GM12878 (cell line): ENCODE results near the gene TDP2. TPM values are rescaled to one million over a fixed set of nuclear protein-coding genes. Genes with fewer than 3 reads are reported as not detected.

ENCODE experiments used
- ATAC-seq: fragments of 200-7000 bp; cut with Tn5 transposase; 3 replicates; pipeline ENCODE4 v1.9.1; 2020; ENCODE audit warnings: mild to moderate bottlenecking, moderate library complexity
- BruUV-seq: library from RNA; stranded (reverse); fragments of 400-500 nt; replicated peaks from 2 replicates; lab custom pipeline; 2021; lab: Mats Ljungman, UMichigan
- CTCF ChIA-PET: fragments of 300-600 bp; sonication (Branson Sonifier 250); formaldehyde crosslinking; extraction: SDS; loops from one replicate; lab custom pipeline; 2021; ENCODE audit warnings: inconsistent platforms; lab: Yijun Ruan, JAX
- POLR2A ChIA-PET: fragments of 350-600 bp; formaldehyde crosslinking; extraction: SDS; loops from one replicate; lab custom pipeline; 2021; ENCODE audit warnings: inconsistent platforms; lab: Charles Lee
- RAD21 ChIA-PET: fragments of 300-600 bp; sonication (Branson Sonifier 250); formaldehyde crosslinking; loops from one replicate; lab custom pipeline; 2023; ENCODE audit warnings: antibody characterized with exemption; ENCODE audit not compliant: unreplicated experiment; lab: Charles Lee
- SMC1A ChIA-PET: fragments of 300-600 bp; sonication (Branson Sonifier 250); formaldehyde crosslinking; loops from one replicate; lab custom pipeline; 2023; ENCODE audit not compliant: unreplicated experiment, uncharacterized antibody; lab: Charles Lee
- DNase-seq: peaks from one replicate; pipeline ENCODE4 v3.0.0-alpha.2; 2011; ENCODE audit warnings: low read depth, low spot score
- FAIRE-seq: peaks from 3 replicates; lab custom pipeline; 2011; peaks lifted over from hg19 to GRCh38; lab: Jason Lieb, UNC
- H2AFZ ChIP-seq: 2 replicates; pipeline ENCODE4 v1.6.0; 2011; ENCODE audit warnings: low read depth, low read length, control low read depth; ENCODE audit not compliant: control insufficient read depth
- H3K27ac ChIP-seq: 2 replicates; pipeline ENCODE4 v1.5.1; 2011; ENCODE audit warnings: control low read depth; ENCODE audit not compliant: control insufficient read depth, insufficient read depth
- H3K27me3 ChIP-seq, 2 experiments: replicated peaks in 1 of 2; 2 replicates each; pipeline versions ENCODE4 v1.6.0 to v1.6.1; 2011; ENCODE audit warnings: low read length in 1 of 2; ENCODE audit not compliant: control insufficient read depth in 2 of 2, insufficient read depth in 2 of 2
- H3K36me3 ChIP-seq, 2 experiments: 2 replicates each; pipeline ENCODE4 v1.5.1; 2011; ENCODE audit warnings: low read length in 1 of 2; ENCODE audit not compliant: control insufficient read depth in 2 of 2, insufficient read depth in 2 of 2
- H3K4me1 ChIP-seq: 2 replicates; pipeline ENCODE4 v1.6.1; 2011; ENCODE audit warnings: mild to moderate bottlenecking, low read length, moderate library complexity, mixed read lengths; ENCODE audit not compliant: control insufficient read depth, insufficient read depth
- H3K4me2 ChIP-seq: 2 replicates; pipeline ENCODE4 v1.6.0; 2011; ENCODE audit warnings: control low read depth; ENCODE audit not compliant: control insufficient read depth, insufficient read depth
- H3K4me3 ChIP-seq: fragments of 200-600 bp; sonication (generic); 2 replicates; pipeline ENCODE4 v1.5.1; 2016
- H3K79me2 ChIP-seq: 2 replicates; pipeline ENCODE4 v1.6.0; 2011; ENCODE audit warnings: low read length; ENCODE audit not compliant: control insufficient read depth, insufficient read depth
- H3K9ac ChIP-seq: 2 replicates; pipeline ENCODE4 v1.8.0; 2011; ENCODE audit warnings: low read length, control low read depth, mixed read lengths; ENCODE audit not compliant: control insufficient read depth, insufficient read depth
- H3K9me3 ChIP-seq: replicated peaks from 3 replicates; pipeline ENCODE4 v1.5.1; 2011; ENCODE audit warnings: mild to moderate bottlenecking, low read length; ENCODE audit not compliant: control insufficient read depth, insufficient read depth
- H4K20me1 ChIP-seq: 2 replicates; pipeline ENCODE4 v1.6.0; 2011; ENCODE audit not compliant: control insufficient read depth, insufficient read depth
- EP300 ChIP-seq, 2 experiments: fragments of 150-350 bp in 1 of 2; IDR thresholded peaks; 2 replicates each; pipeline ENCODE4 v1.6.1; 2011 to 2012; ENCODE audit warnings: low read depth in 2 of 2, low read length in 2 of 2, borderline replicate concordance in 1 of 2, improper control_type of control experiment in 1 of 2, inconsistent platforms in 1 of 2; ENCODE audit not compliant: control insufficient read depth in 1 of 2
- IRF4 ChIP-seq: IDR thresholded peaks from 2 replicates; pipeline ENCODE4 v1.6.1; 2011; ENCODE audit warnings: low read depth, low read length
- WRNIP1 ChIP-seq: IDR thresholded peaks from 2 replicates; pipeline ENCODE4 v1.6.1; 2011; ENCODE audit warnings: low read depth, low read length, improper control_type of control experiment, borderline replicate concordance
- WGBS: methylation state at CpG from one replicate; pipeline ENCODE4 v1.1.6; 2016; ENCODE audit warnings: low lambda C conversion rate; ENCODE audit not compliant: insufficient replicate concordance, insufficient coverage; ENCODE audit errors: missing lambda C conversion rate; 5-methylcytosine and 5-hydroxymethylcytosine counted together
- in situ Hi-C: fragments of 300-500 bp; cut with MboI; formaldehyde crosslinking; loops from 9 replicates; pipeline ENCODE4 v1.14.3; 2018; ENCODE audit warnings: mixed read lengths
- intact Hi-C: fragments of 100-400 bp; cut with micrococcal nuclease; formaldehyde crosslinking; loops from one replicate; pipeline ENCODE4 v1.14.2; 2022; ENCODE audit not compliant: unreplicated experiment
- polyA plus RNA-seq, 11 experiments: library from polyadenylated mRNA; depleted of rRNA in 4 of 11; unstranded in 6 of 11; stranded (reverse) in 5 of 11; fragments of >200 nt; fragmentation: Nextera tagmentation in 4 of 11; fragmentation: Illumina TruSeq in 1 of 11; extraction: Ambion mirVana in 4 of 11; extraction: Trizol in 1 of 11; gene quantifications; 1 replicate in 1 of 11; 2 replicates in 10 of 11; pipeline versions ENCODE4 v1.2.1 to v1.2.3, GENCODE V29; 2011 to 2016; ENCODE audit warnings: inconsistent platforms in 2 of 11, missing spikeins in 2 of 11, low read depth in 1 of 11
- total RNA-seq, 4 experiments: library from RNA; depleted of rRNA in 3 of 4; stranded (reverse); fragments of >200 nt in 3 of 4; fragmentation: Illumina TruSeq in 1 of 4; extraction: Trizol in 1 of 4; gene quantifications; 2 replicates each; pipeline versions ENCODE4 v1.2.1 to v1.2.3, GENCODE V29; 2013 to 2021

TDP2 gene
- total and polyA plus RNA-seq, 10 of the 15 experiments (the other 5 are each of a cell fraction or from before 2014, with no cell fraction given), result 24.4 to 53.3 (median 38.8) TPM

GRCh38 chr6:24666097-24666640 is 530 bp downstream of the TDP2 start:
- no peak for DNase-seq
- no peak for FAIRE-seq
- POLR2A ChIA-PET, result interaction anchor here (0.5 to 1.9 kb wide), 8 partner anchors 42 to 171 kb away, joined by 3 to 8 read pairs (median 4); partner anchors contain the start of genes ALDH5A1 and C6orf62
- Histone ChIP-seq H3K27ac (peak overlapping the region; percentile 90), H3K4me2 (peak overlapping the region; percentile 51), H3K4me3 (peak overlapping the region; percentile 94), H3K36me3 (peaks cover 0 to 12% of the 10 kb centered on the region in 2 experiments; a peak in 2 of 4 replicates), H3K79me2 (peaks cover 39% of the 10 kb centered on the region), H3K4me1 (peaks cover 10% of the 10 kb centered on the region), H3K9ac (peak overlapping the region; percentile 89), H4K20me1 (no peaks in the 10 kb centered on the region), H2AFZ (peak overlapping the region; percentile 92), H3K9me3 (peaks cover 1% of the 10 kb centered on the region; the same call in 1 of the 3 replicates), H3K27me3 (no peaks in the 10 kb centered on the region)
- CTCF ChIA-PET, result interaction anchor here (1.3 to 2.1 kb wide), 4 partner anchors 11 to 383 kb away, joined by 4 to 6 read pairs (median 5); partner anchors contain the start of gene ALDH5A1
- SMC1A ChIA-PET, result interaction anchor here (0.9 to 1.7 kb wide), 9 partner anchors 11 to 171 kb away, joined by 3 to 6 read pairs (median 3); partner anchors contain the start of gene ALDH5A1
- peak; percentile 65 for ATAC-seq
- 0% methylated on average over 26 of the region's 26 CpGs for WGBS
- TF ChIP-seq IRF4, result peak; percentile 8; the same call in 1 of the 2 replicates
- no peak for TF ChIP-seq EP300 (IDR thresholded peaks at IDR 0.05; ENCODE audit: borderline replicate concordance in 1 of 2, control insufficient read depth in 1 of 2, low read depth in 2 of 2, low read length in 2 of 2)
- TF ChIP-seq WRNIP1, result peak; percentile 32; the same call in 1 of the 2 replicates
- BruUV-seq, result TSS peak; percentile 78
- in situ Hi-C loops (no loop called here), intact Hi-C loops (loop anchor here (2.0 kb wide), 1 partner anchor 55 kb away; no protein-coding TSS in a partner anchor)
- RAD21 ChIA-PET, result interaction anchor here (0.8 to 1.4 kb wide), 7 partner anchors 11 to 171 kb away, joined by 3 to 5 read pairs (median 3); partner anchors contain the start of gene C6orf62
